H4 (cell line): ENCODE measurements around the gene ZNF746. TPM values are rescaled to one million over a fixed set of nuclear protein-coding genes. Genes with fewer than 3 reads are reported as not detected.
A peak's percentile ranks its signal among the peaks of the same experiment; 100 is the strongest.

Experiments
- DNase-seq: peaks from one replicate; pipeline ENCODE4 v3.0.0-alpha.2; 2015; ENCODE audit warnings: low spot score
- total RNA-seq: library from RNA; depleted of rRNA; stranded (reverse); fragments of >200 nt; shearing (Covaris generic); gene quantifications from 2 replicates; pipeline ENCODE4 v1.2.3, GENCODE V29; 2014

The ZNF746 gene
- total RNA-seq, 1 experiment from 2014 or later: 12.9 TPM

DNA sequence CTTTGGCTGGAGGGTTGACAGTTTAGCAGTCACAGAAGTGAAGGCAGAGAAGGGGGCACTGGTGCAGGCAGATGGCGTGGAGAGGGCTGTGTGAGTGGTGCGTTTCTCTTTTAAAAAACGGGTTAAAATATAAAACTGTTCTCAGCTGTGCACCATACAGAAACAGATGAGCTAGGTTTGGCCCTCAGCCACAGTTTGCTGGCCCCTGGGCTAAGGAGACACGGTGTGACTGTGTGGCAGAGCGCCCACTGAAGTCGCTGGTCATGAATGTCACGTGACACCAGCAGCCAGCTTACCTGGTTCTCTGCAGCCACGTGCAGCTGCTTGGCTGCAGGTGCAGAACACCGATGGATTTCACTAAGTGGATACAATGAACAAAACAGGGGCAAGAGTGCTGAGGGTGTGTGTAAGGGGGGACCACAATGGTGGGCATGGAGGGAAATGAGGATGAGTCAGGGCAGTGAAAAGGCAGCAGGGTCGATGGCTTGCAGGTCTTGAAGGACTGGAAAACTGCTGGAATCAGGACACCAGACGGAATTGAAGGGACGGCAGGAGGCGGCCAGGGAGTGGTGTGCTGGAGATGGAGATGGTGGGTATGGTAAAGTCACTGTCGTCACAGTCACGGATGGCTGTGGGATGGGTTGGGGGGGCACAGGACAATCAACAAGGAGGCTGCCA lies 7.4 kb downstream of the ZNF746 start:
- DNase-seq: no peak

DNA sequence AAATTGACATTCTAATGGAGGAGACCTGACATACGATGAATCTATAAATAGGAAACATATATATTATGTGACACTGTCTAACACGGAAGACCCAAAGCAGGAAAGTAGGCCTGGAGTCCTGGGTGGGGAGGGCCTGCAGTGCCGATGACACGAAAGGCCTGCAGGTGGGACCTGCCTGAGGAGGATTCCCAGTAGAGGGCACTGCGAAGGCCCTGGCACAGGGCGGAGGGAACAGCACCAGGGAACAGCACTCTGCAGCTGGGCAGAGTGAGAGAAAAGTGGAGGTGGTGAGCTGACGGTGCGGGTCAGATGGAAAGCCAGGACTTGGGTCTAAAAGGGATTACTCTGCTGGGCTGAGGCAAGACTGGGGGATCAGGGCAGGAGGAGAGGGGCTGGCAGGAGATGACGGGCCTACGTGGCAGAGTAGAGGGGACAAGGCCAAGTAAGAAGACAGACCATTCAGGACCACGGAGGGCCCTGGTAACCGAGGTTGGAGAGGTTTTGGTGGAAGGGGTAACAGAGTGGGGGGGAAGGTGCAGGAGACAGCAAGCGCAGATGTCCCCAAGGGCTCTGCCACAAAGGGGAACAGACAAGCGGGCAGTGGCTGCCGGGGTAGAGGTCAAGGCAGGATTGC lies 8.1 kb downstream of the ZNF746 start:
- DNase-seq: no peak

DNA sequence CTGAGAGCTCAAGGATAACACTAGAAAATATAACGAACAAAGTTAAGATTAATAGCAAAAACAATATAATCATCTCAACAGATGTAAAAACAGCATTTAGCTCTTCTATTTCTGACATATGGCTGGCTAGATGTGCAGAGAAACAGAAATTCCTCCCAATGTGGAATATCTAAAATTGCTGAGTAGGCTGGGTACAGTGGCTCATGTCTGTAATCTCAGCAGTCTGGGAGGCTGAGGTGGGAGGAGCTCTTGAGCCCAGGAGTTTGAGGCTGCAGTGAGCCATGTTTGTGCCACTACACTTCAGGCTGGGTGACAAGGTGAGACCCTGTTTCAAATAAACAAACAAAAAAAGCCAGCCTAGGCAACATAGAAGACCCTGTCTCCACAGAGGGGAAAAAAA lies 18.0 kb downstream of the ZNF746 start:
- no peak for DNase-seq

DNA sequence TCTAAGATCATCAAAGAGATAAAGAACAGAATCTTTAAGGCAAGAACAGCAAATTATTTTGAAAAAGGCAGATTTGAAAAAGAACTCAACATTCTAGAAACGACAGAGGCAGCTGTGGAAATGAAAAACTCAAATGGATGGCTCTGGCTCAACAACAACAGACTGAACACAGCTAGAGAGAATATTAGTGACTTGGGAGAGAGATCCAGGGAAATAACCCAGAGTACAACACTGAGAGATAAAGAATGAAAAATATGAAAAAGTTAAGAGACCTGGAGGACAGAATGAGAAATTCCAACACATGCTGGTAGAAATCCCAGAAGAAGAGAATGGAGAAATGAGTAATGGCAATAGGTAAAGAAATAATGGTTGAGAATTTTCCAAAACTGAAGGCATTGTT lies 18.9 kb downstream of the ZNF746 start:
- DNase-seq: no peak

DNA sequence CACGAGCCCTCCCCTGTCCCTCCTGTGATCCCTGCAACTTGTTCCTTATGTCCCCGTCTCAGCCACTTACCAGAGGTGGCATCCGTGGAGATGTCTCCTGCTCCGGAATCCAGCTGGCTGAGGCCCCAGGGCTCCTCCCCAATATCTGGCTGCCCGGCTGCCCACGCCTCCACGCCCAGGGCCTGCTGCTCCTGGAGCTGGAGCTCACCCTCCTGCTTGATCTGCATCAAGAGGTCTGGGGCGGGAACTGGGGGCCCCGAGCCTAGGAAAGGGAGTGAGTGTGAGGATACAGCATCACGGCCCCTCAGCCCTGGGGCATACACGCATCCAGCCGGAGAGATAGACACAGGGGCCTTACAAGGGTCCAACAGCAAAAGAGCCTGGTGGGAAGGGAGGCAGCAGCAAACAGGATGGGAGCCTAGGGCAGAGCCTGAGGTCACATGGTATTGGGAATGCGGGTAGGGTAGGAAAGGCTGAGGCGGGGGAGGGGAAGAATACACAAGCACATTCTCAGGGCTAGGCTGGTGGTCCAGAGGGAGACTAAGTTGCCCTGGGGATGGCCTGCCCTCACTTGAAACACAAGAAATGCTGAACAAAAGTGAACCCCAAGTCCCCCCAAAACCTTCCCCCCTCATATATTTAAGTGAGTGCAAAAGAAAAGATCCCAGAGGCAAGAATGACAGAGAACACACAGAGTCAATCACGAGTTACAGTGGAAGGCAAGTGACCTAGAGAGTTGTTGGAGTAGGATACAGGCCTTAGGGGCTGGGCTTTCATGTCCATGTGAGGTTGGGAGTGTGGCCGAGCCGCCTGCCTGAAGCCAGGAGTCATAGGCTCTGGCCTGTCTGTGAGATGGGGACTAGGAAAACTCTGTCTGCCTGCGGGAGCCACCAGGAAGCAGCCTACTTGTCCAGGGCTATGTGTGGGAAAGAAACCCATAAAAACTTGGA lies 19.8 kb downstream of the ZNF746 start:
- DNase-seq: no peak

DNA sequence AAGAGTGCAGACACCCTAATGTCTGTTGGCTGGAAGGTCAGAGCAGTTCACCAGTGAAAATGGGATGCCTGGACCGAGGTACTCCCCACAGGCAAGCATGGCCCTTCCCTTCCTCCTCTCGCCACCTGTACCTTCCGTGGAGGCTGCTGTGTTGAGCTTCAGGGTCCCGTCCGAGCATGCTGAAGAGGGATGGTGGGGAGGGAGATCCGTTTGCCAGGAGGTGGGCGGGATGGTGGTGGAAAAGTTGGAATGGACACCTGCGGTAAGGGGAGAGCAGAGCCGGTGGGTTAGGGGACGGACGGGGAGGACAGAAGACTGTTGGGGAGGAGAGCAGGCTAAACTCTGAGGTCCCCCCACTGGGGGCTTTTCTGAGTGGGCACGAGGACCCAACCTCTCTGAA lies 20.8 kb downstream of the ZNF746 start:
- no peak for DNase-seq

DNA sequence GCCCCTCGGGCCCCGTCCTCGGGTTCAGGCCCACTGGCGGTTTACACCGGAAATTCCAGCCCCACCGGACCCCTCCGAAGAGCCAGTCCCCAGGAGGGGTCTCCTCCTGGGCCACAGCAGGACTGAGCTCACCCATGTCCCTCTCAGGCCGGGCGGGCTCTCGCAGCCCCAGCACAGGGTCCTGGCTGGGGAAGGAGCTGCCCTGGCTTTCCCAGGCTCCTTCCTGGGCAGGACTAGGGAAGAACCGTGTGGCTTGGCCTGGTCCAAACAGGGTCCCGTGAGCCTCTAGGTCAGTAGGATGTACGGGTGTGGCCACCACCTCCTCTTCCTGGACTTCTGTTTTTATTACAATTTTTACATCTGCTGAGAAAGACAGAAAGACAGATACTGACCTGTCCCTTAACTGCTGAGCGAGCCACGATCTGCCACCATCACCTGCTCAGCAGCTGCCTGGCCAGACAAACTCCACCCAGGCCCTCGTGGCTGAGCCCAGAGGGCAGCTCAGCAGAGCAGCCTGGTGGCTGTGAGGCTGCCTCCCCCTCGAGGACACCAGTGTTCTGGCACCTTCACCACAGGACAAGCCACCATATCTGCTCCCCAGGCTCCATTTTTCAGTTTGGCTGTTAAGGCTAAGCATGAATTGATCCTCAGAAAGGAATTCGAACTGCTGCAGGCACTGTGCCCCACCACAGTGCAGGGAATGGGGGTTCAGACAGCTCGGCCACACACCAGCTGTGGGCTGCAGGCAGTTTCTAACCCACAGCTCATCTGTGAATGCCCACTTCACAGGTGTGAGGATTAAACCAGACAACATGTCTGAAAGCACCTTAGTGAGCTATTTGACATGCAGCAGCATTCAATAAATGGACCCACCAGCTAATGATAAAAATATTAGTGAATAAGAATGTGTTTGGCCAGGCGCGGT lies 22.2 kb downstream of the ZNF746 start:
- no peak for DNase-seq

DNA sequence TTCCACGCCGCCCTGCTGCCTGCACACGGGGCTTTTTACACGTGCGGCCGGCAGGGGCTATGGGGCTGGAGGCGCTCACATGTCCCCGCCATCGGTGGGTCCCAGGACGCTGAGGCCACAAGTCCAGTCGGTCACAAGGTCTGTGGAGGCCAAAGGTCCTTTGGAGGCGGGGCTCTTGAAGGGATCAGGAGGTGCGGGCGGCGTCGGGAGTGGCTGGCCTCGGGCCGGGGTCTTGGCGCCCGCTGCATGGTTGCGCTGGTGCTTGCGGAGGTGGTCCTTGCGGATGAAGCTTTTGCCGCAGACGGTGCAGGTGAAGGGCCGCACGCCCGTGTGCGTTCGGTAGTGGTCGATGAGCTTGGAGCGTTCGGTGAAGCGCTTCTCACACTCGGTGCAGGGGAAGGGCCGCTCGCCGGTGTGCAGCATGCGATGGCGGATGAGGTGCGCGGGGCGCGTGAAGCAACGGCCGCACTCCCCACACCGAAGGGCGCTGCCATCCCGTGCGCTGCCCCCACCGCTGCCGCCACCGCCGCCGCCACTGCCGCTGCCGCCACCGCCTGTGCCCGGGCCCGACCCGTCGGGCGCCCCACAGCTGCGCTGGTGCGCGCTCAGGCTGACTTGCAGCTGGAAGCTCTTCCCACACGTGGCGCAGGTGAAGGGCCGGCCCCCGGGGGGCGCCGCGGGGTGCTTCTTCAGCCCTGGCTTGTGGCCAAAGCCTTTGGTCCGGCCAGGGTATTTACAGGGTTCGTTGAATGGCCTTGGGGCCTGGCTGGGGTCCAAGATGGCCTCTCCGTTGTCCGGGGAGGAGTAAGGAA lies 23.1 kb downstream of the ZNF746 start:
- no peak for DNase-seq

DNA sequence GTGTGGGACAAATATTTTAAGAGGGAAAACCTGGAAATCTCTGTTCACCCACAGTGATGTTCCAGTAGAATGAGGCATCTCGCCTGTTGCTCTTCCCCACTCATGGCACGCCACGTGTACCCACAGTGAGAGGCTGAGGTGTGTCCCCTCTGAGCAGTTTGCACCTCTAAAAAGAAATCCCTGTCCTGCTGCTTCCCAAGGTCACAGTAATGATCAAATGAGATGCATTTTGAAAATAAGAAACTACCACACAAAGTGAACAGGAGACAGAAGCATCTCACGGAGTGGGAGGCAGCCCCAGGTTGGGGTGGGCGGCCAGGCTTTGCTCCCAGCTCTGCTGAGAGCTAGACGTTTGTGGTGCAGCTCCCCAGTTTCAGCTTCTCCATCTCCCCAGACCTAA lies 24.4 kb downstream of the ZNF746 start:
- no peak for DNase-seq

DNA sequence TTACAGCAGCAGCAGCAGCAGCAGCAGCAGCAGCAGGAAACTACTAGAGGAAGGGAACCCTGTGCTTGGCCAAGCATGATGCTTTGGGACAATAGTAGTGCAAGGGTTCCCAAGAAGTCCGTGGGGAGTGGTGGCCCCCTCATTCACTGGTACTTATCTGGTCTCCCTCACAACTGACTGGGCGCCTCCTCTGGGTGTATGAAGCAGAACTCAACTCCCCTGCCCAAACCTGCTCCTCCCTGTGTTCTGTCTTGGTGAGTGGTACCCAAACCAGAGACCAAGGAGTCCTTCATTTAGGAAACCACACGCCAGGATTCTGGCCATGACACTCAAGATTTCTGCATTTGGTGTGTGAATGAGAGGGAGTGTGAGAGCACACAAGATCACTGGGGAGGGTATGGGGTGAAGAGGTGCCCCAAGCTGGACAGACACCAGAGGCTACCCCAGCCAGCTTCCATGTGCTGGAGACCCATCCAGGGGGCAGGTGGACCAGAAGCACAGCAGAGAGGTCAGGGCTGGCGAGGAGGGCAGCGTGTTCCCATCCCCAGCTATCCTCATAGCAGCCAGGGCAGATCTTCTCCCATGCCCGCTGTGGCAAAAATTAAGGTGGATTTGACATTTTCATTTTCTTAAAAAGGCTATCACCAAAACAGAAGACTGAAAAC lies 26.2 kb downstream of the ZNF746 start:
- no peak for DNase-seq

DNA sequence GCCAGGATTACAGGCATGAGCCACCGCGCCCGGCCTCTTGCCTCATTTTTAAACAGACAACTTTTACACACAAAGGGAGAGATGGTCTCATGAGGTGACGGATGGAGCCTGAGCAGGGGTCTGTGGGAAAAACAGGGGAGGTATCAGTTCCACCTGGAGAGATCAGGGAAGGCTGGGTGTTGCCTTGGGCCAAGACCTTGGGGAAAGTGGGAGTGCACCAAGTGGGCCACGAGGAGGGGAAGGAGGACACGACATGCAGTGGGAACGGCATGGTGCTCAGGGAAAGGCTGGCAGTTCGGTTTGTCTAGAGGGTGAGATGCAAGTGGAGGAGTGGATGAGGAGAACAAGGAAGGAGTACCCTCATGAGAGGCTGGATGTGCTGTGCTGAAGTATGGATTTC lies 27.8 kb downstream of the ZNF746 start:
- no peak for DNase-seq

DNA sequence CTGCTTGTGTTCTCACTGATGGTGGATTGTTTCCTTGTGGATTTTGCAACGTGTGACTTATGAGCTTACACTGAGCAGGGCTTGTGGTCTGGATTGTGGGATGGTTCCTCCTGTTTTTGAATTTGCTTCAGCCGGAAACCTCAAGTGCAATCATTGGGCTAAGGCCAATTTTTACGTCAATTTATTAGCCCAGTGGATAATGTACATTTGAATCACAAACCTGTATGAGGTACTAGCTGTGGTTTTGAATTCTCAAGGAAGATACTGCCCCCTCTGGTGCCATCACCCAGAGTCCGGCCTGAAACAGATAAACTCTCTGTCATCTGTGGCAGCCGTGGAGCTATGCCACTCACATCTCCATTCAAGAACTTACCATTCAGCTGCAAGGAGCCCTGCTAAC lies 29.4 kb downstream of the ZNF746 start:
- no peak for DNase-seq

DNA sequence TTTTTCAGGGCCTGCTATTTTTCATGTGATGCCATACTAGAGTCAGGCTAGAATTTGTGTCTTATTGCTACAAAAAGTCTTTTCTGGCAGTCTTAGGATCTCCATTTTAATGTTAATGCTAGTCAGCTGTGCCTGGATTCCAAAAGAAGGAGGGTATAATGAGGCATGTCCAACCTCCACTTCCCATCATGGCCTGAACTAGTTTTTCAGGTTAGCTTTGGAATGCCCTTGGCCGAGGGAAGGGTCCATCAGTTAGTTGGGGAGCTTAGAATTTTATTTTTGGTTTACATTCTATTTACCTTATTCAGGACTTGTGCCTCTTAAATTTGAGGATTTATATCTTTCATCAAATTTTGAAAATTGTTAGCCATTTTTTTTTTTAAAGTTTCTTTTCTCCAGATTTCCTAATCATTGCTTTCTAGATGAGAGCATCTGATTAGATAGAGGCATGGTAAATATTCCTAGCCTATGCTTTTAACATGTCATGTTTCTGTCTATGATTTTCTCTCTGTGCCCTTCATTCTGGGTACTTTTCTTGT lies 30.2 kb downstream of the ZNF746 start:
- no peak for DNase-seq

DNA sequence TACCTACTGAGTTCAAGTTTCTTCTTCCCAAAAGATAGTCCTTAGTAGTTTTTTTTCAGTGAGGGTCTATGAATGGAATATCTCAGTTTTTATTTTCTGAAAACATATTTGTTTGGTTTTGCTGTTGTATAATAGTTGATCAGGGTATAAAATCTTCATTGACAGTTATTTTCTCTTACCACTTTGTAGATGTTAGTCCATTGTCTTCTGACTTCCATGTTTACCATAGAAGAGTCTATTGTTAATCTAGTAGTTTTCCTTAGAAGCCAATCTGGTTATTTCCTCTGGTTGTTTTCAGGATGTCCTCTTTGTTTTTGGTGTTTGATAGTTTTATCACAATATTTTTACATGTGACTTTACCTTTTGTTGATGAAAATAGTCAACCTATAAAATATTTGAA lies 31.2 kb downstream of the ZNF746 start:
- DNase-seq: no peak

DNA sequence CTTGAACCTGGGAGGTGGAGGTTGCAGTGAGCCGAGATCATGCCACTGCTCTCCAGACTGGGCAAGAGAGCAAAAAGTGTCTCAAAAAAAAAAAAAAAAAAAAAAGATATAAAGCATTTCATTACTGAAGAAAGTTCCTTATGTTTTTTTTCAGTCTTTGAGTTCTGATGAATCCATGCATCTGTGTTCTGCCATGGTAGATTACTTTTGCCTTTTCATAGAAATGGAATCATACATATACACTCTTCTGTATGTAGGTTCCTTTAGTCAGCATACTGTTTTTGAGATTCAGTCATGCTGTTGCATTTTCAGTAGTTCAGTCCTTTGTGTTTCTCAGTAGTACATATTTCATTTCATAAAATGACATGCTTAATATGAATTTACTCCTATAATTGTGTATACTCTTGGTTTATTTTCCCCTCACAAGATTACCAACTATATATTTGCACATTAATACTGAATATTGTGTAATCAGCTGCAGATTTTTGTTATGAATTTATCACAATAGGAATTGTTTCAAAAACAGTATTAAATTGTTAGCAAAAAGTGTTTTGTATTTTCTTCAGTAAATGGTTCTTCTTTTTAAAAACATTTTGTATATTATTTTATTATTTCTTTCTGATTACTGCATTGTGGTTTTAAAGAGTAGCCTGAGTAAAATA lies 34.0 kb downstream of the ZNF746 start:
- no peak for DNase-seq

DNA sequence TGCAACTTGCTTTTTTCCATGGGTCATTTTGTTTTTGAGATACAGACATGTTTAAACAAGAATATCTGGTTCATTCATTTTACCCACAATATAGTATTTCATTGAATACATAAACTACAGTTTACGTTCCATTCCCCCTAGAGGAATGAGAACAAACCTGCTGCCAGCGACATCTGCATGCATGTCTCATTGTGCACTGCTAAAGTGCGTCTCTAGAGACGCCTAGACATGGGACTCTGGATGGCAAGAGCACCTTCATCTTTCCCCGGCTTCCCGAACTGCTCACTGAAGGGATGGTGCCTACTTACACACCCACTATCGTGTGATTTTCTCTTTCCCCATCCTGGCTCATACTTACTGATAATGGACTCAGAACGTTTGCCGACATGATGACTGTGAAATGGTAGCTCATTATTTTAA lies 35.5 kb downstream of the ZNF746 start:
- DNase-seq: no peak

DNA sequence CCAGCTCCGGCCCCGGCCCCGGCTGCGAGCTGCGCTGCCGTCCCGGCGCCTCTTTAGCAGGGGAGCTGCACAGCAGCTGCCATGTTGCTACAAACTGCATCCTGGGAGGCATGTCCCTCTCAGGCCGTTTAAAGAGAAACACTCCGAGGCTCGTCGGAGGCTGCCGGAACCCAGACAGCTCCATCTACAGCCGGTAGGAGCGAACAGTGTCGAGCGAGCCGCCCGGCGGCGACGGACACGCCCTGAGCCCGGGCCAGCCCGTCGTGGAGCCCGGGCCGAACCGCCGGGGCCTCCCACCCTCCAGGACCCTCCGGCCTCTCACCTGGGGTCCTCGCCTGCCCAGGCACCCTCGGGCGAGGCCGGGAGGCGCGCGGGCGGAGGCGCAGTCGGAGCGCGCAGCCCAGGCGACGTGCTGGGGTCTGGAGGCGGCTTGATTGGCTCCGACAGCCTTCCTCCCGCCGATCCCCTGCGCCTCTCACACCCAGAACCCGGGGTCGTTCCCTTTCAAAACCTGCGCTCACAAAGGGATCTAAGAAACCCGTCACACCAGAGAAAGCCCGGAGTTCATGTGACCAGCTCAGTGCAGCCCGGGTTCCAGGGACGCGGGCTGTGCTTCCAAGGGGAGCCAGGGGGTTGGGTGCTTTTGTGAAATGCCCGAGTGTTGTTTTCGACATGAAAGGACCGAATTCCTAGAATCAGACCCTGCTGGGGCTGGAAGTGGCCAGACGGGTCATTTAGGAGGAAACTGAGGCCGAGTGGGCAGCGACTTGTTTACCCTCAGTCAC lies 36.9 kb downstream of the ZNF746 start, which contains the start of gene ZNF777:
Gene ZNF777, minus strand, starts transcription at position 570 of the 785 bp plus-strand sequence. CDS start 5,040 bp downstream, outside the sequence.
- DNase-seq: peak; percentile 85
